Measurements from ENCODE around the gene COA5. TPM values are rescaled to one million over a fixed set of nuclear protein-coding genes. Genes with fewer than 3 reads are reported as not detected.

Gene COA5
- total RNA-seq, 1 donor from 2014 or later, result 26.6 TPM

- Histone ChIP-seq H3K4me3 (no peak overlapping the region), H3K27me3 (no peaks in the 10 kb centered on the region), H3K36me3 (peaks cover 77% of the 10 kb centered on the region), H3K4me1 (no peaks in the 10 kb centered on the region), H3K9me3 (no peaks in the 10 kb centered on the region), H3K27ac (no peak overlapping the region)
- no peak for DNase-seq
- TF ChIP-seq, protein P1, sequence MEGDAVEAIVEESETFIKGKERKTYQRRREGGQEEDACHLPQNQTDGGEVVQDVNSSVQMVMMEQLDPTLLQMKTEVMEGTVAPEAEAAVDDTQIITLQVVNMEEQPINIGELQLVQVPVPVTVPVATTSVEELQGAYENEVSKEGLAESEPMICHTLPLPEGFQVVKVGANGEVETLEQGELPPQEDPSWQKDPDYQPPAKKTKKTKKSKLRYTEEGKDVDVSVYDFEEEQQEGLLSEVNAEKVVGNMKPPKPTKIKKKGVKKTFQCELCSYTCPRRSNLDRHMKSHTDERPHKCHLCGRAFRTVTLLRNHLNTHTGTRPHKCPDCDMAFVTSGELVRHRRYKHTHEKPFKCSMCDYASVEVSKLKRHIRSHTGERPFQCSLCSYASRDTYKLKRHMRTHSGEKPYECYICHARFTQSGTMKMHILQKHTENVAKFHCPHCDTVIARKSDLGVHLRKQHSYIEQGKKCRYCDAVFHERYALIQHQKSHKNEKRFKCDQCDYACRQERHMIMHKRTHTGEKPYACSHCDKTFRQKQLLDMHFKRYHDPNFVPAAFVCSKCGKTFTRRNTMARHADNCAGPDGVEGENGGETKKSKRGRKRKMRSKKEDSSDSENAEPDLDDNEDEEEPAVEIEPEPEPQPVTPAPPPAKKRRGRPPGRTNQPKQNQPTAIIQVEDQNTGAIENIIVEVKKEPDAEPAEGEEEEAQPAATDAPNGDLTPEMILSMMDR (IDR thresholded peaks at IDR 0.05), result no peak
- intact Hi-C loops (cut with DNase I), result no loop called here
- ATAC-seq, result no peak
These were observed 30.1 kb downstream of the COA5 start for GRCh38 chr2:98578231-98578630.

- Histone ChIP-seq H3K27me3 (no peaks in the 10 kb centered on the region), H3K9me3 (no peaks in the 10 kb centered on the region), H3K4me3 (no peak overlapping the region), H3K27ac (no peak overlapping the region), H3K4me1 (no peaks in the 10 kb centered on the region), H3K36me3 (peaks cover 75% of the 10 kb centered on the region)
- DNase-seq (no peak), ATAC-seq (no peak)
- TF ChIP-seq, protein P1 (IDR thresholded peaks at IDR 0.05), result no peak
- intact Hi-C loops (cut with DNase I), result no loop called here
These were observed 31.0 kb downstream of the COA5 start for GRCh38 chr2:98577313-98577712.

GRCh38 chr2:98576666-98577312 is 31.5 kb downstream of the COA5 start:
- TF ChIP-seq, protein P1 (IDR thresholded peaks at IDR 0.05), result no peak
- Histone ChIP-seq H3K9me3 (no peaks in the 10 kb centered on the region), H3K4me1 (no peaks in the 10 kb centered on the region), H3K4me3 (no peak overlapping the region), H3K27ac (no peak overlapping the region), H3K27me3 (no peaks in the 10 kb centered on the region), H3K36me3 (peaks cover 77% of the 10 kb centered on the region)
- DNase-seq (no peak), ATAC-seq (no peak)
- intact Hi-C loops (cut with DNase I), result no loop called here

DNA sequence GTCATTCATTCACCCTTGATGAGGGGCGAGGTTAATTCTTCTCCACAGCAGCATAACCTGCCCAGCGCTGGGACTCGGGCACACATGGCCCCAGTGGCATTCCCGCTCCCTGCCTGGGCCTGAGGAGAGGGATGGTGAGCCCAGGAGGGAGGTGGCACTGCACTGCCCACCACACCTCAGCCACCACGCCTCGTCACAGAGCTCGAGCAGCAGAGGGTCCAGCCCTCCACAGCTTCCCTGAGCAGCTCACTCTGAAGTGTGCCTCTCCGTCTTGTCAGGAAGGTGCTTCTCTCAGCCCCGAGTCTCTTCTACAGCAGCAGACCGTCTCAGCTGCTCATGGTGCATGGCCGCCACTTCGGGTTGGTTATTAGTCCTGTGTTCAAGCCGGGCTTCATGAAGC is 34.9 kb downstream of the COA5 start:
- H3K36me3 ChIP-seq, result peaks cover 87% of the 10 kb centered on the region
- no peaks in the 10 kb centered on the region for H3K9me3 ChIP-seq
- TF ChIP-seq, protein P1 (IDR thresholded peaks at IDR 0.05), result no peak
- H3K4me1 ChIP-seq, result no peaks in the 10 kb centered on the region
- ATAC-seq (no peak), DNase-seq (no peak)
- intact Hi-C loops (cut with DNase I), result no loop called here
- H3K27me3 ChIP-seq, result no peaks in the 10 kb centered on the region
- no peak overlapping the region for H3K4me3 ChIP-seq
- H3K27ac ChIP-seq, result no peak overlapping the region

GRCh38 chr2:98572676-98573075 is 35.6 kb downstream of the COA5 start:
- H3K27me3 ChIP-seq, result no peaks in the 10 kb centered on the region
- intact Hi-C loops (cut with DNase I), result no loop called here
- H3K9me3 ChIP-seq, result no peaks in the 10 kb centered on the region
- H3K4me1 ChIP-seq, result no peaks in the 10 kb centered on the region
- ATAC-seq (no peak), DNase-seq (no peak)
- no peak overlapping the region for H3K4me3 ChIP-seq
- peaks cover 87% of the 10 kb centered on the region for H3K36me3 ChIP-seq
- TF ChIP-seq, protein P1 (IDR thresholded peaks at IDR 0.05), result no peak
- H3K27ac ChIP-seq, result no peak overlapping the region

- DNase-seq, result no peak
- Histone ChIP-seq H3K4me1 (no peaks in the 10 kb centered on the region), H3K27ac (no peak overlapping the region), H3K4me3 (no peak overlapping the region), H3K36me3 (peaks cover 87% of the 10 kb centered on the region), H3K9me3 (no peaks in the 10 kb centered on the region), H3K27me3 (no peaks in the 10 kb centered on the region)
- intact Hi-C loops (cut with DNase I), result no loop called here
- no peak for ATAC-seq
- TF ChIP-seq, protein P1 (IDR thresholded peaks at IDR 0.05), result no peak
These were observed 36.1 kb downstream of the COA5 start for GRCh38 chr2:98572211-98572610.
